GM12878 (cell line): Measurements from ENCODE around the gene C3orf20. TPM values are rescaled to one million over a fixed set of nuclear protein-coding genes. Genes with fewer than 3 reads are reported as not detected.

Experiments
- ATAC-seq: fragments of 200-7000 bp; cut with Tn5 transposase; 3 replicates; pipeline ENCODE4 v1.9.1; 2020; ENCODE audit warnings: mild to moderate bottlenecking, moderate library complexity
- BruUV-seq: library from RNA; stranded (reverse); fragments of 400-500 nt; replicated peaks from 2 replicates; lab custom pipeline; 2021; lab: Mats Ljungman, UMichigan
- CTCF ChIA-PET: fragments of 300-600 bp; sonication (Branson Sonifier 250); formaldehyde crosslinking; extraction: SDS; loops from one replicate; lab custom pipeline; 2021; ENCODE audit warnings: inconsistent platforms; lab: Yijun Ruan, JAX
- POLR2A ChIA-PET: fragments of 350-600 bp; formaldehyde crosslinking; extraction: SDS; loops from one replicate; lab custom pipeline; 2021; ENCODE audit warnings: inconsistent platforms; lab: Charles Lee
- RAD21 ChIA-PET: fragments of 300-600 bp; sonication (Branson Sonifier 250); formaldehyde crosslinking; loops from one replicate; lab custom pipeline; 2023; ENCODE audit warnings: antibody characterized with exemption; ENCODE audit not compliant: unreplicated experiment; lab: Charles Lee
- SMC1A ChIA-PET: fragments of 300-600 bp; sonication (Branson Sonifier 250); formaldehyde crosslinking; loops from one replicate; lab custom pipeline; 2023; ENCODE audit not compliant: unreplicated experiment, uncharacterized antibody; lab: Charles Lee
- DNase-seq: peaks from one replicate; pipeline ENCODE4 v3.0.0-alpha.2; 2011; ENCODE audit warnings: low read depth, low spot score
- FAIRE-seq: peaks from 3 replicates; lab custom pipeline; 2011; peaks lifted over from hg19 to GRCh38; lab: Jason Lieb, UNC
- H2AFZ ChIP-seq: 2 replicates; pipeline ENCODE4 v1.6.0; 2011; ENCODE audit warnings: low read depth, low read length, control low read depth; ENCODE audit not compliant: control insufficient read depth
- H3K27ac ChIP-seq: 2 replicates; pipeline ENCODE4 v1.5.1; 2011; ENCODE audit warnings: control low read depth; ENCODE audit not compliant: control insufficient read depth, insufficient read depth
- H3K27me3 ChIP-seq, 2 experiments: replicated peaks in 1 of 2; 2 replicates each; pipeline versions ENCODE4 v1.6.0 to v1.6.1; 2011; ENCODE audit warnings: low read length in 1 of 2; ENCODE audit not compliant: control insufficient read depth in 2 of 2, insufficient read depth in 2 of 2
- H3K36me3 ChIP-seq, 2 experiments: 2 replicates each; pipeline ENCODE4 v1.5.1; 2011; ENCODE audit warnings: low read length in 1 of 2; ENCODE audit not compliant: control insufficient read depth in 2 of 2, insufficient read depth in 2 of 2
- H3K4me1 ChIP-seq: 2 replicates; pipeline ENCODE4 v1.6.1; 2011; ENCODE audit warnings: mild to moderate bottlenecking, low read length, moderate library complexity, mixed read lengths; ENCODE audit not compliant: control insufficient read depth, insufficient read depth
- H3K4me2 ChIP-seq: 2 replicates; pipeline ENCODE4 v1.6.0; 2011; ENCODE audit warnings: control low read depth; ENCODE audit not compliant: control insufficient read depth, insufficient read depth
- H3K4me3 ChIP-seq: fragments of 200-600 bp; sonication (generic); 2 replicates; pipeline ENCODE4 v1.5.1; 2016
- H3K79me2 ChIP-seq: 2 replicates; pipeline ENCODE4 v1.6.0; 2011; ENCODE audit warnings: low read length; ENCODE audit not compliant: control insufficient read depth, insufficient read depth
- H3K9ac ChIP-seq: 2 replicates; pipeline ENCODE4 v1.8.0; 2011; ENCODE audit warnings: low read length, control low read depth, mixed read lengths; ENCODE audit not compliant: control insufficient read depth, insufficient read depth
- H3K9me3 ChIP-seq: replicated peaks from 3 replicates; pipeline ENCODE4 v1.5.1; 2011; ENCODE audit warnings: mild to moderate bottlenecking, low read length; ENCODE audit not compliant: control insufficient read depth, insufficient read depth
- H4K20me1 ChIP-seq: 2 replicates; pipeline ENCODE4 v1.6.0; 2011; ENCODE audit not compliant: control insufficient read depth, insufficient read depth
- BHLHE40 ChIP-seq, 2 experiments: fragments of 450-650 bp in 1 of 2; IDR thresholded peaks; 2 replicates each; pipeline ENCODE4 v1.6.1; 2011 to 2017; ENCODE audit warnings: low read depth in 2 of 2, borderline replicate concordance in 1 of 2, improper control_type of control experiment in 1 of 2, low read length in 1 of 2, mild to moderate bottlenecking in 1 of 2
- DPF2 ChIP-seq: fragments of 450-650 bp; IDR thresholded peaks from 2 replicates; pipeline ENCODE4 v1.6.1; 2017; ENCODE audit warnings: mild to moderate bottlenecking
- E4F1 ChIP-seq: fragments of 450-650 bp; IDR thresholded peaks from 2 replicates; pipeline ENCODE4 v1.6.1; 2018; ENCODE audit warnings: borderline replicate concordance, mild to moderate bottlenecking; ENCODE audit not compliant: partially characterized antibody
- IKZF1 ChIP-seq: fragments of 450-650 bp; conservative IDR thresholded peaks from 2 replicates; pipeline ENCODE4 v1.6.1; 2017; ENCODE audit warnings: antibody characterized with exemption, mild to moderate bottlenecking
- IKZF2 ChIP-seq, 2 experiments: fragments of 450-650 bp; IDR thresholded peaks; 2 replicates each; pipeline ENCODE4 v1.6.1; 2017; ENCODE audit warnings: mild to moderate bottlenecking in 2 of 2, moderate library complexity in 2 of 2
- MXI1 ChIP-seq: fragments of 150-350 bp; IDR thresholded peaks from 2 replicates; pipeline ENCODE4 v1.6.1; 2011; ENCODE audit warnings: low read depth, mild to moderate bottlenecking, inconsistent platforms, low read length, improper control_type of control experiment
- RUNX3 ChIP-seq: IDR thresholded peaks from 2 replicates; pipeline ENCODE4 v1.6.1; 2012; ENCODE audit warnings: low read length, inconsistent platforms
- STAT1 ChIP-seq: fragments of 450-650 bp; conservative IDR thresholded peaks from 2 replicates; pipeline ENCODE4 v1.6.1; 2014; ENCODE audit warnings: antibody characterized with exemption, mild to moderate bottlenecking
- TCF12 ChIP-seq: IDR thresholded peaks from 2 replicates; pipeline ENCODE4 v1.6.1; 2011; ENCODE audit warnings: low read depth, mild to moderate bottlenecking, low read length
- TCF3 ChIP-seq: IDR thresholded peaks from 2 replicates; pipeline ENCODE4 v1.6.1; 2012; ENCODE audit warnings: low read depth, mild to moderate bottlenecking, low read length, borderline replicate concordance; ENCODE audit not compliant: insufficient read depth
- WGBS: methylation state at CpG from one replicate; pipeline ENCODE4 v1.1.6; 2016; ENCODE audit warnings: low lambda C conversion rate; ENCODE audit not compliant: insufficient replicate concordance, insufficient coverage; ENCODE audit errors: missing lambda C conversion rate; 5-methylcytosine and 5-hydroxymethylcytosine counted together
- in situ Hi-C: fragments of 300-500 bp; cut with MboI; formaldehyde crosslinking; loops from 9 replicates; pipeline ENCODE4 v1.14.3; 2018; ENCODE audit warnings: mixed read lengths
- intact Hi-C: fragments of 100-400 bp; cut with micrococcal nuclease; formaldehyde crosslinking; loops from one replicate; pipeline ENCODE4 v1.14.2; 2022; ENCODE audit not compliant: unreplicated experiment
- polyA plus RNA-seq, 11 experiments: library from polyadenylated mRNA; depleted of rRNA in 4 of 11; unstranded in 6 of 11; stranded (reverse) in 5 of 11; fragments of >200 nt; fragmentation: Nextera tagmentation in 4 of 11; fragmentation: Illumina TruSeq in 1 of 11; extraction: Ambion mirVana in 4 of 11; extraction: Trizol in 1 of 11; gene quantifications; 1 replicate in 1 of 11; 2 replicates in 10 of 11; pipeline versions ENCODE4 v1.2.1 to v1.2.3, GENCODE V29; 2011 to 2016; ENCODE audit warnings: inconsistent platforms in 2 of 11, missing spikeins in 2 of 11, low read depth in 1 of 11
- total RNA-seq, 4 experiments: library from RNA; depleted of rRNA in 3 of 4; stranded (reverse); fragments of >200 nt in 3 of 4; fragmentation: Illumina TruSeq in 1 of 4; extraction: Trizol in 1 of 4; gene quantifications; 2 replicates each; pipeline versions ENCODE4 v1.2.1 to v1.2.3, GENCODE V29; 2013 to 2021
- TF ChIP-seq, protein P1 (sequence below): fragments of 450-650 bp; IDR thresholded peaks from 2 replicates; pipeline ENCODE4 v1.6.1; 2016; ENCODE audit warnings: mild to moderate bottlenecking, moderate library complexity, borderline replicate concordance

Gene C3orf20
- total and polyA plus RNA-seq, 10 of the 15 experiments (the other 5 are each of a cell fraction or from before 2014, with no cell fraction given) = 0.05 to 2.9 (median 1.0) TPM

GRCh38 chr3:14687360-14687759 lies 12.4 kb downstream of the C3orf20 start:
- no peaks in the 10 kb centered on the region for H3K36me3 ChIP-seq
- no peaks in the 10 kb centered on the region; the same call in 1 of the 2 replicates for H3K79me2 ChIP-seq
- BruUV-seq = no TSS peak
- TF ChIP-seq STAT1 = no peak
- TF ChIP-seq IKZF2 (IDR thresholded peaks at IDR 0.05) = 0 out of 4 replicates have a peak, but pooled peaks of 1 of the 2 experiments have one; percentile 20
- TF ChIP-seq E4F1 = no peak
- TF ChIP-seq IKZF1 = peak; percentile 39; the same call in 1 of the 2 replicates
- TF ChIP-seq BHLHE40 (IDR thresholded peaks at IDR 0.05; ENCODE audit: borderline replicate concordance in 1 of 2, low read depth in 2 of 2, low read length in 1 of 2) = peak; percentile 76 to 88; a peak in 3 of 4 replicates
- TF ChIP-seq, protein P1, sequence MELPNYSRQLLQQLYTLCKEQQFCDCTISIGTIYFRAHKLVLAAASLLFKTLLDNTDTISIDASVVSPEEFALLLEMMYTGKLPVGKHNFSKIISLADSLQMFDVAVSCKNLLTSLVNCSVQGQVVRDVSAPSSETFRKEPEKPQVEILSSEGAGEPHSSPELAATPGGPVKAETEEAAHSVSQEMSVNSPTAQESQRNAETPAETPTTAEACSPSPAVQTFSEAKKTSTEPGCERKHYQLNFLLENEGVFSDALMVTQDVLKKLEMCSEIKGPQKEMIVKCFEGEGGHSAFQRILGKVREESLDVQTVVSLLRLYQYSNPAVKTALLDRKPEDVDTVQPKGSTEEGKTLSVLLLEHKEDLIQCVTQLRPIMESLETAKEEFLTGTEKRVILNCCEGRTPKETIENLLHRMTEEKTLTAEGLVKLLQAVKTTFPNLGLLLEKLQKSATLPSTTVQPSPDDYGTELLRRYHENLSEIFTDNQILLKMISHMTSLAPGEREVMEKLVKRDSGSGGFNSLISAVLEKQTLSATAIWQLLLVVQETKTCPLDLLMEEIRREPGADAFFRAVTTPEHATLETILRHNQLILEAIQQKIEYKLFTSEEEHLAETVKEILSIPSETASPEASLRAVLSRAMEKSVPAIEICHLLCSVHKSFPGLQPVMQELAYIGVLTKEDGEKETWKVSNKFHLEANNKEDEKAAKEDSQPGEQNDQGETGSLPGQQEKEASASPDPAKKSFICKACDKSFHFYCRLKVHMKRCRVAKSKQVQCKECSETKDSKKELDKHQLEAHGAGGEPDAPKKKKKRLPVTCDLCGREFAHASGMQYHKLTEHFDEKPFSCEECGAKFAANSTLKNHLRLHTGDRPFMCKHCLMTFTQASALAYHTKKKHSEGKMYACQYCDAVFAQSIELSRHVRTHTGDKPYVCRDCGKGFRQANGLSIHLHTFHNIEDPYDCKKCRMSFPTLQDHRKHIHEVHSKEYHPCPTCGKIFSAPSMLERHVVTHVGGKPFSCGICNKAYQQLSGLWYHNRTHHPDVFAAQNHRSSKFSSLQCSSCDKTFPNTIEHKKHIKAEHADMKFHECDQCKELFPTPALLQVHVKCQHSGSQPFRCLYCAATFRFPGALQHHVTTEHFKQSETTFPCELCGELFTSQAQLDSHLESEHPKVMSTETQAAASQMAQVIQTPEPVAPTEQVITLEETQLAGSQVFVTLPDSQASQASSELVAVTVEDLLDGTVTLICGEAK = no peak
- no peak for TF ChIP-seq MXI1
- TF ChIP-seq TCF3 = peak; percentile 80; the same call in 1 of the 2 replicates
- 0 out of 2 replicates have a peak, but pooled peaks have one; percentile 6 for TF ChIP-seq RUNX3
- 0 out of 2 replicates have a peak, but pooled peaks have one; percentile 15 for TF ChIP-seq DPF2
- peak; percentile 90 for TF ChIP-seq TCF12
- TF ChIP-seq, all 136 proteins: peak for 7
- ChIA-PET SMC1A (interaction anchor here (1.0 to 10.1 kb wide), 13 partner anchors 8 to 100 kb away, joined by 3 to 86 read pairs (median 6); partner anchors contain the start of genes C3orf20 and CCDC174), POLR2A (interaction anchor here (1.4 to 2.0 kb wide), 3 partner anchors 34 to 54 kb away, joined by 4 to 6 read pairs (median 5); no protein-coding TSS in a partner anchor), RAD21 (interaction anchor here (1.2 to 3.9 kb wide), 8 partner anchors 8 to 94 kb away, joined by 3 to 32 read pairs (median 4); partner anchors contain the start of genes C3orf20 and CCDC174), CTCF (interaction anchor here (0.9 to 7.1 kb wide), 6 partner anchors 13 to 484 kb away, joined by 3 to 49 read pairs (median 4); partner anchors contain the start of gene C3orf20)
- no peak for DNase-seq
- FAIRE-seq = no peak
- H2AFZ ChIP-seq = peak overlapping the region; percentile 26
- ATAC-seq = peak; percentile 21
- H3K4me3 ChIP-seq = no peak overlapping the region
- H3K27me3 ChIP-seq = no peaks in the 10 kb centered on the region
- in situ Hi-C loops = no loop called here
- H3K4me2 ChIP-seq = peak overlapping the region; percentile 70
- intact Hi-C loops = no loop called here
- WGBS = 62% methylated on average over 3 of the region's 3 CpGs
- no peak overlapping the region for H3K9ac ChIP-seq
- peak overlapping the region; percentile 76 for H3K27ac ChIP-seq
- no peaks in the 10 kb centered on the region; the same call in 2 of the 3 replicates for H3K9me3 ChIP-seq
- H4K20me1 ChIP-seq = no peaks in the 10 kb centered on the region
- H3K4me1 ChIP-seq = peaks cover 56% of the 10 kb centered on the region
